K562 (cell line): ENCODE measurements around the gene LRRC3. TPM values are rescaled to one million over a fixed set of nuclear protein-coding genes. Genes with fewer than 3 reads are reported as not detected.

ENCODE experiments used
- ATAC-seq: fragments of 200-7000 bp; cut with Tn5 transposase; 3 replicates; pipeline ENCODE4 v1.9.1; 2020; ENCODE audit warnings: moderate library complexity
- BruUV-seq: library from RNA; stranded (reverse); fragments of 400-500 nt; replicated peaks from 2 replicates; lab custom pipeline; 2021; lab: Mats Ljungman, UMichigan
- CTCF ChIA-PET: fragments of 300-600 bp; formaldehyde crosslinking; extraction: SDS; loops from one replicate; lab custom pipeline; 2021; ENCODE audit warnings: low intra/inter-chr PET ratio; lab: Yijun Ruan, JAX
- POLR2A ChIA-PET: fragments of 300-600, 350-650 bp; sonication (Branson Sonifier 250); formaldehyde crosslinking; extraction: SDS; loops from one replicate; lab custom pipeline; 2021; ENCODE audit warnings: antibody characterized with exemption, inconsistent platforms; lab: Yijun Ruan, JAX
- DNase-seq, 4 experiments: peaks; one replicate each; pipeline versions ENCODE4 v3.0.0 to v3.0.0-alpha.2; 2011 to 2018; ENCODE audit warnings: low spot score in 3 of 4, mixed read lengths in 3 of 4; ENCODE audit errors: extremely low read depth in 1 of 4
- FAIRE-seq: peaks from 2 replicates; lab custom pipeline; 2011; peaks lifted over from hg19 to GRCh38; lab: Jason Lieb, UNC
- H2AFZ ChIP-seq: 2 replicates; pipeline ENCODE4 v1.6.0; 2011; ENCODE audit warnings: low read depth, low read length, control low read depth, inconsistent platforms
- H3K27ac ChIP-seq: fragments of 200-600 bp; 3 replicates; pipeline ENCODE4 v1.8.0; 2011; ENCODE audit warnings: low read depth, mild to moderate bottlenecking, control low read depth, inconsistent platforms, low read length, moderate library complexity, mixed read lengths; ENCODE audit errors: extremely low read depth
- H3K27me3 ChIP-seq, 2 experiments: fragments of 300-600 bp in 1 of 2; 2 replicates in 1 of 2; 3 replicates in 1 of 2; pipeline versions ENCODE4 v1.6.0 to v1.8.0; 2011; ENCODE audit warnings: inconsistent platforms in 2 of 2, low read length in 2 of 2, mild to moderate bottlenecking in 1 of 2, mixed read lengths in 1 of 2, moderate library complexity in 1 of 2; ENCODE audit not compliant: control insufficient read depth in 2 of 2, insufficient read depth in 2 of 2
- H3K36me3 ChIP-seq: fragments of 300-600 bp; 3 replicates; pipeline ENCODE4 v1.8.0; 2011; ENCODE audit warnings: mild to moderate bottlenecking, low read length, inconsistent platforms; ENCODE audit not compliant: control insufficient read depth, insufficient read depth
- H3K4me1 ChIP-seq, 2 experiments: fragments of 200-600 bp in 1 of 2; replicated peaks in 1 of 2; 2 replicates in 1 of 2; 3 replicates in 1 of 2; pipeline versions ENCODE4 v1.5.1 to v1.8.0; 2011; ENCODE audit warnings: inconsistent platforms in 2 of 2, low read length in 2 of 2, mild to moderate bottlenecking in 1 of 2, mixed read lengths in 1 of 2, moderate library complexity in 1 of 2; ENCODE audit not compliant: control insufficient read depth in 2 of 2, insufficient read depth in 2 of 2
- H3K4me2 ChIP-seq: 2 replicates; pipeline ENCODE4 v1.6.1; 2011; ENCODE audit warnings: low read length, control low read depth, inconsistent platforms, mixed read lengths; ENCODE audit not compliant: insufficient read depth
- H3K4me3 ChIP-seq: fragments of 200-600 bp; sonication (generic), shearing (Covaris generic); 2 replicates; pipeline ENCODE4 v1.5.1; 2016; ENCODE audit warnings: control low read depth, inconsistent platforms
- H3K79me2 ChIP-seq: fragments of 200-600 bp; 3 replicates; pipeline ENCODE4 v1.8.0; 2011; ENCODE audit warnings: low read length, inconsistent platforms; ENCODE audit not compliant: control insufficient read depth, insufficient read depth
- H3K9ac ChIP-seq, 2 experiments: 2 replicates each; pipeline versions ENCODE4 v1.6.0 to v1.6.1; 2011; ENCODE audit warnings: low read depth in 2 of 2, low read length in 2 of 2, control low read depth in 1 of 2, inconsistent platforms in 1 of 2, mild to moderate bottlenecking in 1 of 2, mixed read lengths in 1 of 2; ENCODE audit not compliant: insufficient read depth in 1 of 2
- H3K9me1 ChIP-seq: one replicate; pipeline ENCODE4 v1.6.0; 2011; ENCODE audit warnings: inconsistent platforms, mild to moderate bottlenecking, low read length, moderate library complexity; ENCODE audit not compliant: control insufficient read depth, insufficient read depth
- H3K9me3 ChIP-seq: replicated peaks from 2 replicates; pipeline ENCODE4 v1.5.1; 2011; ENCODE audit warnings: low read depth, low read length, inconsistent platforms; ENCODE audit not compliant: control insufficient read depth, insufficient read depth
- H4K20me1 ChIP-seq: replicated peaks from 2 replicates; pipeline ENCODE4 v1.6.1; 2011; ENCODE audit warnings: low read length, inconsistent platforms, mixed read lengths; ENCODE audit not compliant: control insufficient read depth, insufficient read depth
- BMI1 ChIP-seq: fragments of 150-350 bp; IDR thresholded peaks from 2 replicates; pipeline ENCODE4 v1.6.1; 2014; ENCODE audit warnings: low read length
- CBX3 ChIP-seq, 2 experiments: IDR thresholded peaks; 1 replicate in 1 of 2; 2 replicates in 1 of 2; pipeline ENCODE4 v1.6.1; 2012; ENCODE audit warnings: inconsistent platforms in 2 of 2, low read length in 2 of 2, borderline replicate concordance in 1 of 2, control low read depth in 1 of 2
- NCOA4 ChIP-seq: fragments of 450-650 bp; IDR thresholded peaks from 2 replicates; pipeline ENCODE4 v1.6.1; 2018; ENCODE audit warnings: mild to moderate bottlenecking; ENCODE audit not compliant: partially characterized antibody
- PPARD ChIP-seq: fragments of 250-450 bp; sonication (Bioruptor Pico); IDR thresholded peaks from 2 replicates; pipeline ENCODE4 v1.8.0; 2022; ENCODE audit warnings: inconsistent platforms, mild to moderate bottlenecking, moderate library complexity
- ZC3H8 ChIP-seq: fragments of 450-650 bp; IDR thresholded peaks from 2 replicates; pipeline ENCODE4 v1.6.1; 2017
- ZNF436 ChIP-seq: fragments of 250-450, 450-650 bp; sonication (Bioruptor Pico); formaldehyde crosslinking; IDR thresholded peaks from 2 replicates; pipeline ENCODE4 v1.7.0; 2020; ENCODE audit warnings: mild to moderate bottlenecking
- ZNF77 ChIP-seq: fragments of 250-450 bp; sonication (Bioruptor Pico); IDR thresholded peaks from 2 replicates; pipeline ENCODE4 v1.5.0; 2020
- WGBS: fragments of 100-300 bp; shearing (Covaris generic); methylation state at CpG from one replicate; pipeline ENCODE4 v1.1.6; 2016; ENCODE audit warnings: low coverage, mixed read lengths; ENCODE audit not compliant: insufficient coverage; ENCODE audit errors: missing lambda C conversion rate; 5-methylcytosine and 5-hydroxymethylcytosine counted together
- in situ Hi-C: fragments of 300-500 bp; cut with MboI; formaldehyde crosslinking; loops from 4 replicates; pipeline ENCODE4 v1.15.0; 2018; ENCODE audit warnings: inconsistent platforms, mixed read lengths
- intact Hi-C: fragments of 100-400 bp; cut with micrococcal nuclease; formaldehyde crosslinking; loops from 2 replicates; pipeline ENCODE4 v1.14.2; 2022
- polyA plus RNA-seq, 8 experiments: library from polyadenylated mRNA; depleted of rRNA in 4 of 8; stranded (reverse) in 5 of 8; unstranded in 3 of 8; fragments of >200 nt; fragmentation: Nextera tagmentation in 2 of 8; fragmentation: Illumina TruSeq in 1 of 8; extraction: Ambion mirVana in 2 of 8; extraction: Trizol in 1 of 8; gene quantifications; 2 replicates each; pipeline versions ENCODE4 v1.2.1 to v1.2.3, GENCODE V29; 2011 to 2014; ENCODE audit warnings: inconsistent platforms in 1 of 8, missing spikeins in 1 of 8
- total RNA-seq, 7 experiments: library from RNA; depleted of rRNA in 6 of 7; stranded (reverse); fragments of >200 nt in 6 of 7; fragmentation: Illumina TruSeq in 2 of 7; extraction: Trizol in 2 of 7; gene quantifications; 2 replicates each; pipeline versions ENCODE4 v1.2.1 to v1.2.3, GENCODE V29; 2011 to 2021; ENCODE audit warnings: low replicate concordance in 1 of 7
- TF ChIP-seq, protein P1 (sequence below): sonication (generic); formaldehyde crosslinking; IDR thresholded peaks from 2 replicates; pipeline ENCODE4 v1.8.1; 2023; ENCODE audit warnings: mild to moderate bottlenecking, missing genetic modification reagents
- TF ChIP-seq, protein P2 (sequence below): fragments of 450-650 bp; conservative IDR thresholded peaks from 2 replicates; pipeline ENCODE4 v1.6.1; 2016; ENCODE audit warnings: missing genetic modification characterization, low read depth, mild to moderate bottlenecking, missing compliant biosample characterization, moderate library complexity

Gene LRRC3
- total and polyA plus RNA-seq, 9 of the 15 experiments (the other 6 are each of a cell fraction or from before 2014, with no cell fraction given), result 0.04 TPM; not detected in 7

DNA sequence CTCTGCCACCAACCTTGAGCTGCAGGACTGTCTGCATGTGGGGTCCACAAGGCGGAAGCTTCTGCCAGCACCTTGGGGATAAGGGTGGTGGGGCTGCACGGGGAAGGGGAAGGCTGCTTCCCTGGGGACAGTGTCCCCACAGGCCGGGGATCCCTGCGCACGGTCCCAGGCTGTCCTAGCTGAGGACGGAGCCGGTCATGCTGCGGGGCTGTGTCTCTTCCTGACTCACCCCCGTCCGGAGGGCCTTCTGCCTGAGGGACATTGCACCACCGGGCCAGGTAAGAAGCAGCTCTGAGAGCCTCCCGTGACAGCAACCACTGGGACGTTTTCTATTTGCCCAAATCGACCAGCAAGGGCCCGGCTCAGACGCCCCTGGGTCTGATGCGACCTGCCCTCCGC, 54.8 kb downstream of the LRRC3 start:
- WGBS, result 11% methylated on average over 18 of the region's 18 CpGs
- Histone ChIP-seq H3K9me3 (no peaks in the 10 kb centered on the region), H3K27ac (no peak overlapping the region), H4K20me1 (peaks cover 15% of the 10 kb centered on the region)
- peak; percentile 7 for ATAC-seq
- DNase-seq, result no peak
- TF ChIP-seq NCOA4 (no peak), ZNF77 (no peak), ZC3H8 (no peak), CBX3 (IDR thresholded peaks at IDR 0.05; ENCODE audit: borderline replicate concordance in 1 of 2, low read length in 2 of 2) (no peak), PPARD (CRISPR knock-in tag) (no peak), ZNF436 (CRISPR knock-in tag) (no peak), BMI1 (no peak)
- TF ChIP-seq, protein P1, sequence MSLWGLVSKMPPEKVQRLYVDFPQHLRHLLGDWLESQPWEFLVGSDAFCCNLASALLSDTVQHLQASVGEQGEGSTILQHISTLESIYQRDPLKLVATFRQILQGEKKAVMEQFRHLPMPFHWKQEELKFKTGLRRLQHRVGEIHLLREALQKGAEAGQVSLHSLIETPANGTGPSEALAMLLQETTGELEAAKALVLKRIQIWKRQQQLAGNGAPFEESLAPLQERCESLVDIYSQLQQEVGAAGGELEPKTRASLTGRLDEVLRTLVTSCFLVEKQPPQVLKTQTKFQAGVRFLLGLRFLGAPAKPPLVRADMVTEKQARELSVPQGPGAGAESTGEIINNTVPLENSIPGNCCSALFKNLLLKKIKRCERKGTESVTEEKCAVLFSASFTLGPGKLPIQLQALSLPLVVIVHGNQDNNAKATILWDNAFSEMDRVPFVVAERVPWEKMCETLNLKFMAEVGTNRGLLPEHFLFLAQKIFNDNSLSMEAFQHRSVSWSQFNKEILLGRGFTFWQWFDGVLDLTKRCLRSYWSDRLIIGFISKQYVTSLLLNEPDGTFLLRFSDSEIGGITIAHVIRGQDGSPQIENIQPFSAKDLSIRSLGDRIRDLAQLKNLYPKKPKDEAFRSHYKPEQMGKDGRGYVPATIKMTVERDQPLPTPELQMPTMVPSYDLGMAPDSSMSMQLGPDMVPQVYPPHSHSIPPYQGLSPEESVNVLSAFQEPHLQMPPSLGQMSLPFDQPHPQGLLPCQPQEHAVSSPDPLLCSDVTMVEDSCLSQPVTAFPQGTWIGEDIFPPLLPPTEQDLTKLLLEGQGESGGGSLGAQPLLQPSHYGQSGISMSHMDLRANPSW (CRISPR knock-in tag), result no peak
- TF ChIP-seq, protein P2, sequence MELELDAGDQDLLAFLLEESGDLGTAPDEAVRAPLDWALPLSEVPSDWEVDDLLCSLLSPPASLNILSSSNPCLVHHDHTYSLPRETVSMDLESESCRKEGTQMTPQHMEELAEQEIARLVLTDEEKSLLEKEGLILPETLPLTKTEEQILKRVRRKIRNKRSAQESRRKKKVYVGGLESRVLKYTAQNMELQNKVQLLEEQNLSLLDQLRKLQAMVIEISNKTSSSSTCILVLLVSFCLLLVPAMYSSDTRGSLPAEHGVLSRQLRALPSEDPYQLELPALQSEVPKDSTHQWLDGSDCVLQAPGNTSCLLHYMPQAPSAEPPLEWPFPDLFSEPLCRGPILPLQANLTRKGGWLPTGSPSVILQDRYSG (tag), result no peak
- TF ChIP-seq, all 486 proteins: peak for 0
- FAIRE-seq, result no peak
- CTCF ChIA-PET, result interaction anchor here (0.5 to 2.2 kb wide), 6 partner anchors 56 to 423 kb away, joined by 3 to 16 read pairs (median 4); no protein-coding TSS in a partner anchor
- Histone ChIP-seq H3K9me1 (no peaks in the 10 kb centered on the region), H3K4me1 (peaks cover 0 to 18% of the 10 kb centered on the region in 2 experiments; a peak in 2 of 5 replicates), H3K79me2 (no peaks in the 10 kb centered on the region), H3K4me2 (no peak overlapping the region; the same call in 1 of the 2 replicates), H2AFZ (no peak overlapping the region), H3K4me3 (no peak overlapping the region), H3K27me3 (peaks cover 34 to 54% of the 10 kb centered on the region in 2 experiments), H3K9ac (no peak overlapping the region; a peak in 1 of 4 replicates), H3K36me3 (no peaks in the 10 kb centered on the region)
- in situ Hi-C loops, result no loop called here
- intact Hi-C loops, result loop anchor here (1.0 to 10.0 kb wide), 3 partner anchors 232 to 415 kb away; partner anchors contain the start of gene ITGB2
- BruUV-seq, result no TSS peak
- POLR2A ChIA-PET, result interaction anchor here (1.3 kb wide), 2 partner anchors 239 to 433 kb away, joined by 3 to 4 read pairs; no protein-coding TSS in a partner anchor
